Motor neuron (in vitro differentiated cells): ENCODE measurements around the gene GPC6. TPM values are rescaled to one million over a fixed set of nuclear protein-coding genes. Genes with fewer than 3 reads are reported as not detected.

Source experiments
- ATAC-seq, 8 experiments: fragments of 200-7000 bp; cut with Tn5 transposase; replicated peaks in 6 of 8; 2 replicates each; pipeline ENCODE4 v1.8.0; 2021; ENCODE audit warnings: mild to moderate bottlenecking in 8 of 8, moderate library complexity in 8 of 8
- H3K27ac ChIP-seq, 2 donors: fragments of 250-450 bp; sonication (Bioruptor Pico); 2 replicates each; pipeline ENCODE4 v1.9.0; 2021; ENCODE audit warnings: antibody characterized with exemption in 2 of 2, mild to moderate bottlenecking in 2 of 2, moderate library complexity in 1 of 2
- H3K4me1 ChIP-seq, 2 donors: fragments of 250-450 bp; sonication (Bioruptor Pico); replicated peaks in 1 of 2; 2 replicates each; pipeline ENCODE4 v1.6.1; 2021; ENCODE audit warnings: antibody characterized with exemption in 2 of 2, mild to moderate bottlenecking in 2 of 2, moderate library complexity in 1 of 2
- H3K4me3 ChIP-seq, 5 donors: fragments of 250-450 bp; sonication (Bioruptor Pico); 2 replicates each; pipeline ENCODE4 v1.9.0; 2021; ENCODE audit warnings: antibody characterized with exemption in 5 of 5, mild to moderate bottlenecking in 5 of 5, moderate library complexity in 4 of 5
- WGBS, 10 experiments: fragments of 450-650 bp; shearing (Covaris generic); methylation state at CpG; one replicate each; pipeline ENCODE4 v1.0.0; 2022; 5-methylcytosine and 5-hydroxymethylcytosine counted together
- in situ Hi-C, 9 experiments: fragments of 400-800 bp; cut with MboI; loops; one replicate each; pipeline ENCODE4 v1.15.0; 2021; ENCODE audit warnings: low sequenced_read_pairs in 9 of 9, low pct_unique_long_range_greater_than_20kb in 2 of 9; ENCODE audit not compliant: unreplicated experiment in 9 of 9
- total RNA-seq, 8 experiments: library from RNA; unstranded; fragments of 300-600 nt; gene quantifications; 2 replicates each; pipeline versions ENCODE4 v1.2.3 to v1.2.4, GENCODE V29; 2022

The GPC6 gene
- total RNA-seq, 8 experiments from 2014 or later: 1.8 to 52.4 (median 15.5) TPM

GRCh38 chr13:94050039-94050438 is 823.4 kb downstream of the GPC6 start:
- no peaks in the 10 kb centered on the region for H3K4me1 ChIP-seq
- ATAC-seq: no peak
- in situ Hi-C loops: no loop called here
- H3K27ac ChIP-seq: no peak overlapping the region
- H3K4me3 ChIP-seq: no peak overlapping the region
- WGBS, 10 experiments: 40 to 100% (median 94%) methylated on average over 1 to 5 of the region's 5 CpGs

- WGBS, 10 experiments: 43 to 100% (median 86%) methylated on average over 1 to 2 of the region's 2 CpGs; no CpG with 5 or more reads in 2 of the 10 experiments
- in situ Hi-C loops: no loop called here
- ATAC-seq: no peak
- Histone ChIP-seq H3K27ac (no peak overlapping the region), H3K4me1 (no peaks in the 10 kb centered on the region), H3K4me3 (no peak overlapping the region)
Observed at GRCh38 chr13:94050686-94051085, 824.1 kb downstream of the GPC6 start.

GRCh38 chr13:94053986-94054593 is 827.5 kb downstream of the GPC6 start:
- H3K4me1 ChIP-seq: peaks cover 0 to 6% of the 10 kb centered on the region in 2 donors
- no peak overlapping the region for H3K27ac ChIP-seq
- no peak for ATAC-seq
- 80 to 100% (median 95%) methylated on average over 1 to 10 of the region's 11 CpGs; no CpG with 5 or more reads in 2 of the 10 experiments for WGBS, 10 experiments
- in situ Hi-C loops: no loop called here
- H3K4me3 ChIP-seq: no peak overlapping the region

GRCh38 chr13:94056362-94056990 is 829.9 kb downstream of the GPC6 start:
- Histone ChIP-seq H3K27ac (no peak overlapping the region), H3K4me3 (no peak overlapping the region), H3K4me1 (peaks cover 4 to 13% of the 10 kb centered on the region in 2 donors)
- peak in 1 of 8 experiments; percentile 69 for ATAC-seq
- WGBS, 10 experiments: 60 to 94% (median 81%) methylated on average over 2 to 4 of the region's 4 CpGs
- in situ Hi-C loops: no loop called here

- no peak overlapping the region for H3K27ac ChIP-seq
- WGBS, 10 experiments: 80 to 100% (median 92%) methylated on average over 1 to 2 of the region's 2 CpGs
- no peak overlapping the region for H3K4me3 ChIP-seq
- H3K4me1 ChIP-seq: peaks cover 7 to 21% of the 10 kb centered on the region in 2 donors
- no peak for ATAC-seq
- in situ Hi-C loops: no loop called here
Observed at GRCh38 chr13:94057618-94058186, 831.1 kb downstream of the GPC6 start.

- WGBS, 10 experiments: 50 to 100% (median 83%) methylated on average over 1 to 2 of the region's 2 CpGs; no CpG with 5 or more reads in 1 of the 10 experiments
- Histone ChIP-seq H3K4me3 (no peak overlapping the region), H3K27ac (no peak overlapping the region), H3K4me1 (peaks cover 12 to 27% of the 10 kb centered on the region in 2 donors)
- in situ Hi-C loops: no loop called here
- no peak for ATAC-seq
Observed at GRCh38 chr13:94058821-94059360, 832.3 kb downstream of the GPC6 start.

GRCh38 chr13:94061301-94061700 is 834.7 kb downstream of the GPC6 start:
- peak overlapping the region in 1 of 2 donors; percentile 28 for H3K27ac ChIP-seq
- H3K4me3 ChIP-seq: no peak overlapping the region
- in situ Hi-C loops: no loop called here
- peak; percentile 93 to 99 (median 98) for ATAC-seq
- 0 to 100% (median 83%) methylated on average over 1 of the region's 1 CpG; no CpG with 5 or more reads in 5 of the 10 experiments for WGBS, 10 experiments
- H3K4me1 ChIP-seq: peaks cover 12 to 27% of the 10 kb centered on the region in 2 donors

GRCh38 chr13:94063096-94063495 is 836.5 kb downstream of the GPC6 start:
- Histone ChIP-seq H3K27ac (no peak overlapping the region), H3K4me3 (no peak overlapping the region), H3K4me1 (peaks cover 12 to 21% of the 10 kb centered on the region in 2 donors)
- in situ Hi-C loops: no loop called here
- peak in 1 of 8 experiments; percentile 13 for ATAC-seq

- Histone ChIP-seq H3K4me3 (no peak overlapping the region), H3K27ac (no peak overlapping the region), H3K4me1 (peaks cover 12 to 21% of the 10 kb centered on the region in 2 donors)
- in situ Hi-C loops: no loop called here
- 20 to 100% (median 88%) methylated on average over 1 to 4 of the region's 4 CpGs for WGBS, 10 experiments
- ATAC-seq: peak in 3 of 8 experiments; percentile 2 to 70 (median 59)
Observed at GRCh38 chr13:94063848-94064247, 837.2 kb downstream of the GPC6 start.

GRCh38 chr13:94065741-94066140 is 839.1 kb downstream of the GPC6 start:
- in situ Hi-C loops: no loop called here
- Histone ChIP-seq H3K27ac (no peak overlapping the region), H3K4me3 (no peak overlapping the region), H3K4me1 (peaks cover 12 to 21% of the 10 kb centered on the region in 2 donors)
- 50 to 100% (median 100%) methylated on average over 1 of the region's 1 CpG; no CpG with 5 or more reads in 3 of the 10 experiments for WGBS, 10 experiments
- ATAC-seq: no peak

GRCh38 chr13:94073007-94073744 is 846.6 kb downstream of the GPC6 start:
- peak in 3 of 8 experiments; percentile 30 to 92 (median 84) for ATAC-seq
- H3K27ac ChIP-seq: no peak overlapping the region

GRCh38 chr13:94079876-94080275 is 853.3 kb downstream of the GPC6 start:
- H3K4me3 ChIP-seq: no peak overlapping the region
- no peak overlapping the region for H3K27ac ChIP-seq
- no peaks in the 10 kb centered on the region for H3K4me1 ChIP-seq
- in situ Hi-C loops: no loop called here
- ATAC-seq: peak in 2 of 8 experiments; percentile 25 to 49

More at GRCh38 chr13:94073007-94073744, 846.6 kb downstream of the GPC6 start:
- in situ Hi-C loops: no loop called here
- H3K4me3 ChIP-seq: no peak overlapping the region
- 34 to 100% (median 57%) methylated on average over 1 to 4 of the region's 4 CpGs for WGBS, 10 experiments
- no peaks in the 10 kb centered on the region for H3K4me1 ChIP-seq

- H3K4me1 ChIP-seq: no peaks in the 10 kb centered on the region
- no peak overlapping the region for H3K4me3 ChIP-seq
- WGBS, 10 experiments: 86 to 100% (median 100%) methylated on average over 1 of the region's 1 CpG; no CpG with 5 or more reads in 6 of the 10 experiments
- ATAC-seq: no peak
- no peak overlapping the region for H3K27ac ChIP-seq
- in situ Hi-C loops: no loop called here
Observed at GRCh38 chr13:94080527-94080926, 853.9 kb downstream of the GPC6 start.
